GM19023 (cell line): Measurements from ENCODE around the gene ABTB1.
"Not testable (repeated sequence)": the region's sequence is repeated elsewhere in the genome, so short reads cannot be mapped to it uniquely, and the experiment has no call there.

ENCODE experiments used
- ATAC-seq: cut with Tn5 transposase; IDR thresholded peaks from one replicate; pipeline ENCODE4 v1.9.1; 2021; ENCODE audit warnings: mild to moderate bottlenecking, moderate library complexity; ENCODE audit not compliant: unreplicated experiment

Gene ABTB1

DNA sequence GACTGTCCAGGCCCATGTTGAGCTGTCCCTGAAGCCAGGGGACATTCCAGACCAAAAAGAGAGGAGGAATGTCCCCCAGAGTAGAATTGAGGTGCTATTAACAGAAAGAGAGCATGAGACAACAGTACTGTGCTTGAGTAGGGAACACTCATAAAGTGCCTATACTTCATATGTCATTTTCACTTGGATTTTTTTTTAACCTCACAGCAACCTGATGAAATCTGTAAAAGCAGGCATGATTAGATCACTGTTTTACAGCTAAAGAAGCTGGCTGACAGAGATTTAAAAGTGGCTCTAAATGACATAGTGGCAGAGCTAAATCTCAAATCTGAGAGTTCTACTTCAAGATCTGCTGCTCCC is 24.9 kb upstream of the ABTB1 start:
- no peak for ATAC-seq

- no peak for ATAC-seq
These were observed 22.5 kb upstream of the ABTB1 start for GRCh38 chr3:127650236-127650635.

DNA sequence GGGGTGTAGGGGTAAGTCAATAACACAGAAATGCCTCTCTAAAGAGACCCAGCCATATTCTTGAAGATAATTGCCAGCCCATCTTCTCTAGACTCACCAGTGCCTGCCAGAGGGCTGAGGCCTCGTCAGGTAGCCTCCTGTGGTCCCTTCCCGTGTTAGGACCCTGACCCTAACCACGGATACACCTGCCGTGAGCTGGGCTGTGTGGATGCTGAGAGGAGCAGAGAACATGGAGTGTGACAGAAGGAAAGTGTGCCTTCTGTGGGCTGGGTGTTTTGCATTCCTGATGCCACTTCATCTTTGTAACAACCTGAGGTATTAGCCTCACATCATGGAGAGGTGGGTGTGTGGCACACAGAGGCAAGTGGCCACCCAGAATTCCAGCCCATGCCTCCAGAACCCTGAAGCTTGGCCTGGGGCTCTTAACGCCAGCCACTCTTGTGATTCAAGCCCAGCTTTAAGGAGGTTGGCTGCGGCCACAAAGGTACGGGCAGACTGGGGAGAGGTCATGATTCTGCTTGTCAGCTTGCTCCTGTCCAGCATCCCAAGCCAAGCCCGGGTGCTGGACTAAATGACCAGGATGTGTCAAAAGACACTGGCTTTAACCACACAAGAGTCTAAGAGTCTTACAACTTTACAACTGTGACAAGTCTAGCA is 21.1 kb upstream of the ABTB1 start:
- ATAC-seq, result no peak

DNA sequence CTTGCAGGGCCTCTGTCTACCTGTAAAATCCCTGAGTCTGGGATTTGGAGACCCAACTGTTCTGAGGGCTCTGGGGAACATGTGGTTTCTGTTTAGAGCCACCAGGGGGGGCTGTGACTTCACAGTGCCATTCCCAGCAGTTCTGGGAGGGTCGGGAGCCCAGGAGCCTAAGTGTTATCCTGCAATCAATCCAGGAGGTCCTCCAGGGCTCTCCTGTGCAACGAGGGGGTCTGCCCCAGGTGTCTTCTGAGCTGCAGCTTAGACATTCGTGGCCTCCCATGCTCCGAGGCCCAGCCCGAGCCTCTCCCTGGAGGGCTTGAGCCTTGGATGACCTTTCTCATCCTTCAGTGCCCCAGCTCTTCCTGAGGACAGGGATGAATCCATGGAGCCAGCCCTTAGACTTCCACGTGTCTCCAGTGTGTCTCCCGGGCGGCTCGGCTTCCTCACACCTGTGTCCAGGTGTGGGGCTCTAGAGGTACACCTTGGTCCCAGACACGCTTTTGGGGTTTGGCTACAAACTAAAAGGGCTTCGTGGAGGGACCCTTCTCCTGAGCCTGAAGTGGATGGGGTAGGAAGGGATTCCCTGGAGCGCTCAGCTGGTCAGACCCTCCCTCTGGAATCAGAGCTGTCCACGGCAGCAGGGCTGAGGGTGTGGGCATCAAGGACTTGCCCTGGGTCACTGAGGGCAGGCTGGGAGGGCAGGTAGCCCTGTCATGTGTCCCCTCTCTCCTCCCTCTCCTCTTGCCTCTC is 20.3 kb upstream of the ABTB1 start:
- no peak for ATAC-seq

- ATAC-seq, result no peak
These were observed 18.4 kb upstream of the ABTB1 start for GRCh38 chr3:127654374-127654773.

GRCh38 chr3:127654993-127655392 is 17.8 kb upstream of the ABTB1 start:
- ATAC-seq, result not testable (repeated sequence)

DNA sequence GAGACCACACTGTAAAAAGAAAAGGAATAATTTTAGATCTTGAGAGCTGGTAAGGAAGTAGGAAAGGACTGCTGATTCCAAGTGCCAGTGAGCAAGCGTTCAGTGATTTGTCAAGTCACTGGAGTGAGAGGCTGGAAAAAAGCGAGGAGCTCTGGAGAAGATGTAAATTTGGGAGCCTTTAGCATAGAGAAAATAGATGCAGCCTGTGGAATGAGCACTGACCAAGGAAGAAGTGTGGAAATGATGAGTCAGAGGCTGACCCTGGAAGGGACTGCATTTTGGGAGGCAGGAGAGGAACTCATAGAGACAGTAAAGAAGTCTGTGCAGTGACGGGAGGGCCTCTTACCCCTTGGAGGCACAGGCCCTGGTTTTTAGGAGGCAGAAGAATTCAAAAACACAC is 17.1 kb upstream of the ABTB1 start:
- ATAC-seq, result no peak

- no peak for ATAC-seq
These were observed 15.8 kb upstream of the ABTB1 start for GRCh38 chr3:127656906-127657305.

GRCh38 chr3:127658234-127658633 is 14.5 kb upstream of the ABTB1 start:
- no peak for ATAC-seq

GRCh38 chr3:127660621-127661251 is 12.0 kb upstream of the ABTB1 start:
- ATAC-seq, result no peak

DNA sequence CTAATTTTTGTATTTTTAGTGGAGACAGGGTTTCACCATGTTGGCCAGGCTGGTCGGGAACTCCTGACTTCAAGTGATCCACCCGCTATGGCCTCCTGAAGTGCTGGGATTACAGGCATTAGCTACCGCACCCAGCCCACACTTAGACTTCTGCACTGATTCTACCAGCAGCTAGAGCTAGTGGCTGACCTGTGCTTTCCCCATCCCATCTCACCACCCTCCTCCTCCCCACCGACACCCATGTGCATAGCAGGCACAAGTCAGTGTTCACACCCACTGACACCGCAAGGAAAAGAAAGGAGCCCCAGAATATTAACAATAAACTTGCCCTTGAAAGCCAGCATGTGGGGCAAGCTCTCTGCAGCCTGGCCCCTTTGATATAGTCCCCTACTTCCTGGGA is 11.2 kb upstream of the ABTB1 start:
- ATAC-seq, result no peak

DNA sequence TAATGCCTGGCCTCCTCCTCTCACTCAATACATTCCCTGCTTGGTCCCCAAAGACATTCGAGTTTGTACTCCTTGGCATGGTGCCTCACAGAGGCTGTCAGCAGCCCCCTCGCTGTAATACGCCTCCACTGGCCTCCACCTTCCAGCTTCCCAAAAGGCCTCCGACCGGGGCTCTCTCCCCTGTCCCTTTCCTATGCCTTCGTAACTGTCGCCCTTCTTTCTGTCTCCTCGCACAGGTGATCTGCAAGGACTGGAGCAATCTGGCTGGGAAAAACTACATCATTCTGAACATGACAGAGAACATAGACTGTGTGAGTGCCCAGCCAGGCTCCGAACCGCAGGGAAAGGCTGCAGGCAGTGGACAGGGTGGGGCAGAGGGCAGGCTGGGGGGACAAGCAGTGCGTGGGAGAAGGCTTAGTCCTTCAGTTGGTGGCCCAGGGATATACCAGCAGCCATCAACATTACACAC is 10.7 kb upstream of the ABTB1 start:
- ATAC-seq, result no peak

GRCh38 chr3:127663151-127663550 is 9.6 kb upstream of the ABTB1 start:
- ATAC-seq, result no peak

- no peak for ATAC-seq
These were observed 7.6 kb upstream of the ABTB1 start for GRCh38 chr3:127665165-127665564.

GRCh38 chr3:127665586-127665985 is 7.2 kb upstream of the ABTB1 start:
- ATAC-seq, result no peak

DNA sequence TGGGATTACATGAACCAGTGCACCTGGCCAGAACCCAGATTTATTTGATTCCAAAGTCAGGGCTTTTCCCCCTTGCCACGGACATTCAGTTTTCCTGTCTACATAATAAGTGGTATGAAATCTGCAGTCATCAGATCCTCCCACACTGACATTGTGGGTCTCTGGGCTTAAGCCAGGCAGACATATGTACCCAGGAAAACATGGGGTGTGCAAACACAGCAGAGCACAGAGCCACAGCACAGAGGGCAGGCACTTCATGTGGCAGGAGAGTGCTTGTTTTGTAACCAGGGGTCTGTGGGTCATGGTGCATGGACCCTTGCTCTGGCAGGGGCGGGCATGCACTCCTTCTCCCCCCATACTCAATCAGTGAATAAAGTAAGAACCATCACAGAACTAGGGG is 6.1 kb upstream of the ABTB1 start:
- ATAC-seq, result no peak

DNA sequence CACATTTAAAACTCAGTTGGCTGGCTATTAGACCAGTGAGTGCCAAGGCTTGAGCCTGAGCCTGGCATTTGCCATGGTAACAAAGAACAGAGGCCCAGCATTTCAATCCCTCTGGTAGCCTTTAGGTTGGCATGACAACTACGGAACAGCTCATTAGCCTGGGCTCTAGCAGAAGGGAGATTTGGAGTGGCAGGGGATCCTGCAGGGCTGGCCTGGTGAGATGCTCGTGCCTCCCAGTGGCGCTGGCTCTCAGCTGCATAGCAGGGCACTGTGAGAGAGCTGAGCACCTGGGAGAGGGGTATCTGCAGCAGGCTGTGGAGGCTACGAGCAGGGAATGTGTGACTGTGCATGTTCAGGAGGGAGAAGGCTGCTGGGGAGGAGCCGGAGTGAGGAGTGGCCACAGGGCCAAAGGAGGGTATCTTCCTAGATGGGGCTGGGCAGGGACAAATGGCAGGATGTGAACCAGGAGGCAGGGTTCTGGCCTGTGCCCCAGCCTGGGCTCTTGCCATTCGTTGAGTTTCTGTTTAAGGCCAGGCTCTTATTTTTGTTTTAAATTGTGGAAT is 5.6 kb upstream of the ABTB1 start:
- no peak for ATAC-seq

GRCh38 chr3:127668906-127669305 is 3.8 kb upstream of the ABTB1 start:
- ATAC-seq, result no peak

DNA sequence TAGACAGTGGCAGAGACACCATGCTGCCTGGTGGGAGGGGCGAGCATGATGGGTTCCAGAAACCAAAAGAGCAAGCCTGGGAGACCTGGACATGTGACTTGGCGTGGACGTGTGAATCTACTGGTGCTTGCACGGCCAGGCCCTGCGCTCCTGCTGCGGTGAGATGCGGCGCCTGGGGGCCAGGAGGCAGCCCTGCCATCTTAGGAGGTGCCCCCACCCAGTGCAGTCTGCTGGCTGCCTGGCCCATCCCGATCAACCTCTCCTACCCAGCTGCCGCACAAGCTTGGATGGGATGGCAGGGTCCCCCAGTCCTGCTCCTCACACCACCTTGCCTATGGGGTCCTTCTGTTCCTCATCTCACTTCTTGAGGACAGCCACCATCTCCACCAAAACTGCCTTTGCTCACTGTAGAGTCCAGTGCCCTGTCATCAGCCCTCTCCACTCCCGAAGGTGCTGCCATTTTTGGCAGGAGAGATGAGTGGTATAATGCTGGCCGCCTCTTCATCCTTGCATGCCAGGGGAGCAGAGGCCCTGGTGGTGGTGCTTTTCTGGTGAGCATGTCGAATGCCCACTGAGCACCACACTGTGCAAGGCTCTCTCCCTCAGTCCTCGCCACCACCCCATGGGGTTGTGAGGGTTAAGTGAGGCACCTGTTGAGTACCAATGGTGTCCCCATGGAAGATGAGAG is 3.1 kb upstream of the ABTB1 start:
- no peak for ATAC-seq

- no peak for ATAC-seq
These were observed 2.6 kb upstream of the ABTB1 start for GRCh38 chr3:127670229-127670559.

GRCh38 chr3:127670761-127671522 is 1.8 kb upstream of the ABTB1 start:
- no peak for ATAC-seq
